Thyroid gland (tissue), 4 donors: ENCODE results near the gene SHROOM1. TPM values are rescaled to one million over a fixed set of nuclear protein-coding genes. Genes with fewer than 3 reads are reported as not detected.

Experiments used
- DNase-seq, 2 donors: peaks; one replicate each; pipeline ENCODE4 v3.0.0-alpha.2; 2019
- H3K27ac ChIP-seq, 3 donors: fragments of 200-600 bp; sonication (generic); 1 replicate in 2 of 3; 2 replicates in 1 of 3; pipeline ENCODE4 v1.5.1; 2016 to 2019; ENCODE audit warnings: mild to moderate bottlenecking in 1 of 3, moderate library complexity in 1 of 3
- H3K27me3 ChIP-seq: fragments of 200-600 bp; sonication (generic); one replicate; pipeline ENCODE4 v1.5.1; 2019
- H3K36me3 ChIP-seq, 2 donors: fragments of 200-600 bp; sonication (generic); one replicate each; pipeline ENCODE4 v1.5.1; 2016 to 2019
- H3K4me1 ChIP-seq, 2 donors: fragments of 200-600 bp; sonication (generic); one replicate each; pipeline ENCODE4 v1.5.1; 2017 to 2019
- H3K4me3 ChIP-seq, 3 donors: fragments of 200-600 bp; sonication (generic); replicated peaks in 1 of 3; 1 replicate in 2 of 3; 2 replicates in 1 of 3; pipeline ENCODE4 v1.5.1; 2016; ENCODE audit warnings: mild to moderate bottlenecking in 1 of 3
- H3K9me3 ChIP-seq: fragments of 200-600 bp; sonication (generic); one replicate; pipeline ENCODE4 v1.5.1; 2017
- POLR2A ChIP-seq, 2 donors: fragments of 450-650 bp; IDR thresholded peaks; one replicate each; pipeline ENCODE4 v1.6.1; 2017; ENCODE audit warnings: antibody characterized with exemption in 2 of 2, mild to moderate bottlenecking in 2 of 2, moderate library complexity in 1 of 2
- WGBS, 2 donors: methylation state at CpG; one replicate each; pipeline ENCODE4 v1.1.5; 2017; 5-methylcytosine and 5-hydroxymethylcytosine counted together
- intact Hi-C: fragments of 100-400 bp; cut with DNase I; formaldehyde crosslinking; loops from one replicate; pipeline ENCODE4 v1.15.1; 2023
- total RNA-seq, 4 donors: library from RNA; depleted of rRNA; stranded (reverse); fragments of >200 nt; gene quantifications; one replicate each; pipeline ENCODE4 v1.2.3, GENCODE V29; 2016
- TF ChIP-seq, protein P1 (sequence below), 6 experiments: fragments of 200-600 bp in 3 of 6; fragments of 450-650 bp in 3 of 6; sonication (generic) in 3 of 6; IDR thresholded peaks; one replicate each; pipeline ENCODE4 v1.5.1; 2016 to 2019; ENCODE audit warnings: antibody characterized with exemption in 6 of 6, mild to moderate bottlenecking in 2 of 6, inconsistent platforms in 1 of 6, moderate library complexity in 1 of 6

The SHROOM1 gene
- total RNA-seq, 4 donors from 2014 or later = 7.6 to 21.4 (median 14.2) TPM

DNA sequence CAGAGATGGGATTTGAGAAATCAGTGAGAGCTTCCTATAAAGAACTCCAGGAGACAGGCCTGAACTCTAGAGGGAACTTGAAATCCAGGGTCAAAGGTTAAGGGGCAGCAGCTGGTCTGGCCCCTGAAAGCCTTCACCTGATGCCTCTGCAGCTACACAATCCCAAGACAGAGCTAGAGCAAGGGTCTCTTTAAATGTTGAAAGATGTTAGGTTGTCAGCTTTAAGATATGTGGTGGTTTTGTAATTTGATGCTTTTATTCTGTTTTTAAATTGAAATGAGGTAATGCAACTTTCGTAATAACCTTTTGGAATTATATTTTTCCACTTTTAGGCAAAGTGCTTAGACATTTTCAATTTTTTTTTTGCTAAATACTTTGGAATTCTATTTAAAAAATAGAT lies 15.0 kb downstream of the SHROOM1 start:
- Histone ChIP-seq H3K27ac (no peak overlapping the region), H3K9me3 (no peaks in the 10 kb centered on the region), H3K36me3 (no peaks in the 10 kb centered on the region), H3K27me3 (no peaks in the 10 kb centered on the region), H3K4me3 (no peak overlapping the region), H3K4me1 (peaks cover 6 to 13% of the 10 kb centered on the region in 2 donors)
- TF ChIP-seq, protein P1, sequence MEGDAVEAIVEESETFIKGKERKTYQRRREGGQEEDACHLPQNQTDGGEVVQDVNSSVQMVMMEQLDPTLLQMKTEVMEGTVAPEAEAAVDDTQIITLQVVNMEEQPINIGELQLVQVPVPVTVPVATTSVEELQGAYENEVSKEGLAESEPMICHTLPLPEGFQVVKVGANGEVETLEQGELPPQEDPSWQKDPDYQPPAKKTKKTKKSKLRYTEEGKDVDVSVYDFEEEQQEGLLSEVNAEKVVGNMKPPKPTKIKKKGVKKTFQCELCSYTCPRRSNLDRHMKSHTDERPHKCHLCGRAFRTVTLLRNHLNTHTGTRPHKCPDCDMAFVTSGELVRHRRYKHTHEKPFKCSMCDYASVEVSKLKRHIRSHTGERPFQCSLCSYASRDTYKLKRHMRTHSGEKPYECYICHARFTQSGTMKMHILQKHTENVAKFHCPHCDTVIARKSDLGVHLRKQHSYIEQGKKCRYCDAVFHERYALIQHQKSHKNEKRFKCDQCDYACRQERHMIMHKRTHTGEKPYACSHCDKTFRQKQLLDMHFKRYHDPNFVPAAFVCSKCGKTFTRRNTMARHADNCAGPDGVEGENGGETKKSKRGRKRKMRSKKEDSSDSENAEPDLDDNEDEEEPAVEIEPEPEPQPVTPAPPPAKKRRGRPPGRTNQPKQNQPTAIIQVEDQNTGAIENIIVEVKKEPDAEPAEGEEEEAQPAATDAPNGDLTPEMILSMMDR (IDR thresholded peaks at IDR 0.05) = no peak
- no peak for TF ChIP-seq POLR2A (IDR thresholded peaks at IDR 0.05)
- intact Hi-C loops = no loop called here
- 95 to 96% methylated on average over 1 of the region's 1 CpG for WGBS, 2 donors
- no peak for DNase-seq

DNA sequence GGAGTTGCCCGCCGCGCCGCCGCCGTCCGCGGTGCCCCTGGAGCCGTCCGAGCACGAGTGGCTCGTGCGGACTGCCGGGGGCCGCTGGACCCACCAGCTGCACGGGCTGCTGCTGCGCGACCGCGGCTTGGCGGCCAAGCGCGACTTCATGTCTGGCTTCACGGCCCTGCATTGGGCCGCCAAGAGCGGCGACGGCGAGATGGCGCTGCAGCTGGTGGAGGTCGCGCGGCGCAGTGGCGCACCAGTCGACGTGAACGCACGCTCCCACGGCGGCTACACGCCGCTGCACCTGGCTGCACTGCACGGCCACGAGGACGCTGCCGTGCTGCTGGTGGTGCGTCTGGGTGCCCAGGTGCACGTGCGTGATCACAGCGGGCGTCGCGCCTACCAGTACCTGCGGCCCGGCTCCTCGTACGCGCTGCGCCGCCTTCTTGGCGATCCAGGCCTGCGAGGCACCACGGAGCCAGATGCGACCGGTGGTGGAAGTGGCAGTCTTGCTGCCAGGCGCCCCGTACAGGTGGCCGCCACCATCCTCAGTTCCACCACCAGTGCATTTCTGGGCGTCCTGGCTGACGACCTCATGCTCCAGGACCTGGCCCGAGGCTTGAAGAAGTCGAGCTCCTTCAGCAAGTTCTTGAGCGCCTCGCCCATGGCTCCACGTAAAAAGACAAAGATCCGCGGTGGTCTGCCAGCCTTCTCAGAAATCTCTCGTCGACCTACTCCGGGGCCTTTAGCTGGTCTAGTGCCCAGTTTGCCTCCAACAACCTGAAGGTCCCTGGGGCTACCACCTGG lies 15.7 kb downstream of the SHROOM1 start:
- H3K27me3 ChIP-seq = no peaks in the 10 kb centered on the region
- H3K4me1 ChIP-seq = peaks cover 6 to 10% of the 10 kb centered on the region in 2 donors
- H3K27ac ChIP-seq = no peak overlapping the region
- 71 to 94% methylated on average over 12 to 42 of the region's 81 CpGs for WGBS, 2 donors
- intact Hi-C loops = no loop called here
- DNase-seq = no peak
- H3K36me3 ChIP-seq = no peaks in the 10 kb centered on the region
- peak overlapping the region in 1 of 3 donors; percentile 52 for H3K4me3 ChIP-seq
- no peaks in the 10 kb centered on the region for H3K9me3 ChIP-seq
- TF ChIP-seq POLR2A (IDR thresholded peaks at IDR 0.05) = no peak
- TF ChIP-seq, protein P1 (IDR thresholded peaks at IDR 0.05) = no peak

DNA sequence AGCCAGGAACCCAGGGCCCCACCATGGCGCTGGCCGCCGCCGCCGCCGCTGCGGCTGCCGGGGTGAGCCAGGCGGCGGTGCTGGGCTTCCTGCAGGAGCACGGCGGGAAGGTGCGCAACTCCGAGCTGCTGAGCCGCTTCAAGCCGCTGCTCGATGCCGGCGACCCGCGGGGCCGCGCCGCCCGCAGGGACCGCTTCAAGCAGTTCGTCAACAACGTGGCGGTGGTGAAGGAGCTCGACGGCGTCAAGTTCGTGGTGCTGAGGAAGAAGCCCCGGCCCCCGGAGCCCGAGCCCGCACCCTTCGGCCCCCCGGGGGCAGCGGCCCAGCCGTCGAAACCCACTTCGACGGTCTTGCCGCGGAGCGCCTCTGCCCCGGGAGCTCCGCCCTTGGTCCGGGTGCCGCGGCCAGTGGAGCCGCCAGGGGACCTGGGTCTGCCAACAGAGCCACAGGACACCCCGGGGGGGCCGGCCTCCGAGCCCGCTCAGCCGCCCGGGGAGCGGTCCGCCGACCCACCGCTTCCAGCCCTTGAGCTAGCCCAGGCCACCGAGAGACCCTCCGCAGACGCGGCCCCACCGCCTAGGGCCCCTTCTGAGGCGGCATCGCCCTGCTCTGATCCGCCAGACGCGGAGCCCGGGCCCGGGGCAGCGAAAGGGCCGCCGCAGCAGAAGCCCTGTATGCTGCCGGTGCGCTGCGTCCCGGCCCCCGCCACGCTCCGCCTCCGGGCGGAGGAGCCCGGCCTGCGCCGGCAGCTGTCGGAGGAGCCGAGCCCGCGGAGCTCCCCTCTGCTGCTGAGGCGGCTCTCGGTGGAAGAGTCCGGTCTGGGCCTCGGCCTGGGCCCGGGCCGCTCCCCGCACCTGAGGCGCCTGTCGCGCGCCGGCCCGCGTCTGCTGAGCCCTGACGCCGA lies 16.6 kb downstream of the SHROOM1 start:
- no peaks in the 10 kb centered on the region for H3K36me3 ChIP-seq
- peak; percentile 57 to 60 for DNase-seq
- intact Hi-C loops = no loop called here
- H3K27ac ChIP-seq = peak overlapping the region in 2 of 3 donors; percentile 36 to 38
- WGBS, 2 donors = 5 to 9% methylated on average over 8 to 20 of the region's 110 CpGs
- peaks cover 6 to 10% of the 10 kb centered on the region in 2 donors for H3K4me1 ChIP-seq
- TF ChIP-seq, protein P1 (IDR thresholded peaks at IDR 0.05) = peak in 2 of 6 experiments; percentile 6 to 15
- no peak for TF ChIP-seq POLR2A (IDR thresholded peaks at IDR 0.05)
- no peaks in the 10 kb centered on the region for H3K9me3 ChIP-seq
- peak overlapping the region in 2 of 3 donors; percentile 30 to 52 for H3K4me3 ChIP-seq
- no peaks in the 10 kb centered on the region for H3K27me3 ChIP-seq

DNA sequence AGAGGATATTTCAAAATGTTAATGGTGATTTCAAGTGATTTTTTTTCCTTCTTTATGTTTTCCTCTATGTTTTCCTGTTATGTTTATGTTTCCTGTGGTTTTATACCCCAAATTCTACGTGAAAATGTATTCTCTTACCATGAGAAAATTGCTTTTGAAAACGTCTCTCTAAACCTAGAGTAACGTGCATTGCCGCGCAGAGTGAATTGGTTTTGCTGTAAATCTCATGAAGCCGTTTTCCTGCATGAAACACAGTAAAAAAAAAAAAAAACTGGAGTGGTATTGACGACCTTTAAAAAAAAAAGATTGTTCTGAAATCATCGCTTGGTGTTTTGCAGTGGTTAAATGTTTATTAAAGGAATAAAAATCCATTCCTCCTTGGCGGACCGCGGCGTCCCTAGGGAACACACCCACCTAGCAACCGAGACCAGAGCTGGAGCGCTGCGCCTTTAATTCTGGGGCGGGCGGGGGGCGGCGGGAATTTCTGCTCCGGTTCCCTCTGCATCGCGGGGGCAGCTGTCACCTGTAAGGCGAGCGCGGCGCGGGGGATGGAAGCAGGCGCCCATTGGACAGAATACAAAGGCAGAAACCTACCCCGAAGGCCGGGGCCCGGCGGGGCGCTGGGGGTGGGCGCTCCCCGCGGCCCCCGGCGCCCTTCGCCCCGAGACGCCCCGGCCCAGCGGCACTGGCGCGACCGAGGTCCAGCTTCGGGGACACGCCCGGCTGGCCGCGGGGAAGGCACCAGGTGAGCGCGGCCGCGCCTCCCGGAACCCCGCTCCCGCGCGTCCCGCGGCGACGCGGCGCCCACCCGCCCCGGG lies 17.5 kb downstream of the SHROOM1 start, which contains the start of gene SOWAHA:
TSS of gene SOWAHA (plus strand) at position 522 of the 818 bp plus-strand sequence. CDS start 320 bp downstream, outside the sequence.
- 4 to 8% methylated on average over 22 to 33 of the region's 68 CpGs for WGBS, 2 donors
- intact Hi-C loops = no loop called here

More for the DNA sequence above, 17.5 kb downstream of the SHROOM1 start, which contains the start of gene SOWAHA:
- Histone ChIP-seq H3K4me1 (peaks cover 6 to 10% of the 10 kb centered on the region in 2 donors), H3K9me3 (no peaks in the 10 kb centered on the region), H3K4me3 (peak within 1 kb of the TSS in 2 of 3 donors; percentile 30 to 52), H3K27me3 (no peaks in the 10 kb centered on the region), H3K36me3 (no peaks in the 10 kb centered on the region), H3K27ac (peak within 1 kb of the TSS in 2 of 3 donors; percentile 36 to 38)
- DNase-seq = peak; percentile 64 to 69
- TF ChIP-seq, protein P1 (IDR thresholded peaks at IDR 0.05) = no peak
- peak in 1 of 2 donors; percentile 10 for TF ChIP-seq POLR2A (IDR thresholded peaks at IDR 0.05)
